Measurements from ENCODE around the gene EPN3.

DNA sequence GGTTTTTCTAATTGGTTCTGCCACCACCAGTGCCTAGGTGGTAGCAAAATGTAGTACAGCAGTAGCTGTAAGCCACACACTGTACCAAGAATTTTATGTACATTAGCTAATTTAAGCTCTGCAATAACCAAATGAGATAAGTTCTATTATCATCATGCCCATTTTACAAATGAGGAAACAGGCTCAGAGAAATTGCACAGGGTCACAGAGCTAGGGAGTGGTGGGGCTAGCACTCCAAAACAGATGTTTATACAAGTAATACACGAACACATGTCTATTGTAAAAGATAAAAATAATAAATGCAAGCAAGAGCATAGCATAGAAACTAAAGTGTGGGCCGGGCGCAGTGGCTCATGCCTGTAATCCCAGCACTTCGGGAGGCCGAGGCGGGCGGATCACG, 40.3 kb upstream of the EPN3 start:
- TF ChIP-seq, protein P1, sequence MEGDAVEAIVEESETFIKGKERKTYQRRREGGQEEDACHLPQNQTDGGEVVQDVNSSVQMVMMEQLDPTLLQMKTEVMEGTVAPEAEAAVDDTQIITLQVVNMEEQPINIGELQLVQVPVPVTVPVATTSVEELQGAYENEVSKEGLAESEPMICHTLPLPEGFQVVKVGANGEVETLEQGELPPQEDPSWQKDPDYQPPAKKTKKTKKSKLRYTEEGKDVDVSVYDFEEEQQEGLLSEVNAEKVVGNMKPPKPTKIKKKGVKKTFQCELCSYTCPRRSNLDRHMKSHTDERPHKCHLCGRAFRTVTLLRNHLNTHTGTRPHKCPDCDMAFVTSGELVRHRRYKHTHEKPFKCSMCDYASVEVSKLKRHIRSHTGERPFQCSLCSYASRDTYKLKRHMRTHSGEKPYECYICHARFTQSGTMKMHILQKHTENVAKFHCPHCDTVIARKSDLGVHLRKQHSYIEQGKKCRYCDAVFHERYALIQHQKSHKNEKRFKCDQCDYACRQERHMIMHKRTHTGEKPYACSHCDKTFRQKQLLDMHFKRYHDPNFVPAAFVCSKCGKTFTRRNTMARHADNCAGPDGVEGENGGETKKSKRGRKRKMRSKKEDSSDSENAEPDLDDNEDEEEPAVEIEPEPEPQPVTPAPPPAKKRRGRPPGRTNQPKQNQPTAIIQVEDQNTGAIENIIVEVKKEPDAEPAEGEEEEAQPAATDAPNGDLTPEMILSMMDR (conservative IDR thresholded peaks at IDR 0.05; ENCODE audit: low read depth in 2 of 2): no peak
- TF ChIP-seq NANOG (IDR thresholded peaks at IDR 0.05; ENCODE audit: borderline replicate concordance) (no peak), CREB1 (CRISPR knock-in tag; IDR thresholded peaks at IDR 0.05; ENCODE audit: low read depth) (no peak), JUNB (IDR thresholded peaks at IDR 0.05; ENCODE audit: unreplicated experiment) (no peak), POLR2AphosphoS5 (IDR thresholded peaks at IDR 0.05; ENCODE audit: low read depth) (no peak), EZH2phosphoT487 (IDR thresholded peaks at IDR 0.05; ENCODE audit: unreplicated experiment) (no peak), EZH2 (IDR thresholded peaks at IDR 0.05; ENCODE audit: low read depth, unreplicated experiment) (no peak), ZNF331 (CRISPR knock-in tag; IDR thresholded peaks at IDR 0.05; ENCODE audit: low read depth) (no peak)
- TF ChIP-seq, protein P2, sequence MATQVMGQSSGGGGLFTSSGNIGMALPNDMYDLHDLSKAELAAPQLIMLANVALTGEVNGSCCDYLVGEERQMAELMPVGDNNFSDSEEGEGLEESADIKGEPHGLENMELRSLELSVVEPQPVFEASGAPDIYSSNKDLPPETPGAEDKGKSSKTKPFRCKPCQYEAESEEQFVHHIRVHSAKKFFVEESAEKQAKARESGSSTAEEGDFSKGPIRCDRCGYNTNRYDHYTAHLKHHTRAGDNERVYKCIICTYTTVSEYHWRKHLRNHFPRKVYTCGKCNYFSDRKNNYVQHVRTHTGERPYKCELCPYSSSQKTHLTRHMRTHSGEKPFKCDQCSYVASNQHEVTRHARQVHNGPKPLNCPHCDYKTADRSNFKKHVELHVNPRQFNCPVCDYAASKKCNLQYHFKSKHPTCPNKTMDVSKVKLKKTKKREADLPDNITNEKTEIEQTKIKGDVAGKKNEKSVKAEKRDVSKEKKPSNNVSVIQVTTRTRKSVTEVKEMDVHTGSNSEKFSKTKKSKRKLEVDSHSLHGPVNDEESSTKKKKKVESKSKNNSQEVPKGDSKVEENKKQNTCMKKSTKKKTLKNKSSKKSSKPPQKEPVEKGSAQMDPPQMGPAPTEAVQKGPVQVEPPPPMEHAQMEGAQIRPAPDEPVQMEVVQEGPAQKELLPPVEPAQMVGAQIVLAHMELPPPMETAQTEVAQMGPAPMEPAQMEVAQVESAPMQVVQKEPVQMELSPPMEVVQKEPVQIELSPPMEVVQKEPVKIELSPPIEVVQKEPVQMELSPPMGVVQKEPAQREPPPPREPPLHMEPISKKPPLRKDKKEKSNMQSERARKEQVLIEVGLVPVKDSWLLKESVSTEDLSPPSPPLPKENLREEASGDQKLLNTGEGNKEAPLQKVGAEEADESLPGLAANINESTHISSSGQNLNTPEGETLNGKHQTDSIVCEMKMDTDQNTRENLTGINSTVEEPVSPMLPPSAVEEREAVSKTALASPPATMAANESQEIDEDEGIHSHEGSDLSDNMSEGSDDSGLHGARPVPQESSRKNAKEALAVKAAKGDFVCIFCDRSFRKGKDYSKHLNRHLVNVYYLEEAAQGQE (IDR thresholded peaks at IDR 0.05; ENCODE audit: unreplicated experiment): no peak
